Inflammatory macrophage (primary cell): ENCODE data around the gene TDRKH.

ENCODE experiments used
- DNase-seq, 2 donors: peaks; one replicate each; pipeline ENCODE4 v3.0.0-alpha.2; 2020 to 2022
- total RNA-seq, 18 experiments: gene quantifications; one replicate each; lab custom pipeline; 2026; ENCODE audit warnings: mixed read lengths in 6 of 18, inconsistent platforms in 2 of 18; lab: John Stamatoyannopoulos, UW

The TDRKH gene, protein sequence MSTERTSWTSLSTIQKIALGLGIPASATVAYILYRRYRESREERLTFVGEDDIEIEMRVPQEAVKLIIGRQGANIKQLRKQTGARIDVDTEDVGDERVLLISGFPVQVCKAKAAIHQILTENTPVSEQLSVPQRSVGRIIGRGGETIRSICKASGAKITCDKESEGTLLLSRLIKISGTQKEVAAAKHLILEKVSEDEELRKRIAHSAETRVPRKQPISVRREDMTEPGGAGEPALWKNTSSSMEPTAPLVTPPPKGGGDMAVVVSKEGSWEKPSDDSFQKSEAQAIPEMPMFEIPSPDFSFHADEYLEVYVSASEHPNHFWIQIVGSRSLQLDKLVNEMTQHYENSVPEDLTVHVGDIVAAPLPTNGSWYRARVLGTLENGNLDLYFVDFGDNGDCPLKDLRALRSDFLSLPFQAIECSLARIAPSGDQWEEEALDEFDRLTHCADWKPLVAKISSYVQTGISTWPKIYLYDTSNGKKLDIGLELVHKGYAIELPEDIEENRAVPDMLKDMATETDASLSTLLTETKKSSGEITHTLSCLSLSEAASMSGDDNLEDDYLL
- total RNA-seq = 1.5 to 12.6 (median 4.0) reads per million in 18 experiments

GRCh38 chr1:151790071-151790939, at the start of gene TDRKH:
TSS of gene TDRKH (minus strand) at chr1:151790500. CDS start at chr1:151783022, 7,478 bp downstream.
- peak; percentile 99 for DNase-seq

DNA sequence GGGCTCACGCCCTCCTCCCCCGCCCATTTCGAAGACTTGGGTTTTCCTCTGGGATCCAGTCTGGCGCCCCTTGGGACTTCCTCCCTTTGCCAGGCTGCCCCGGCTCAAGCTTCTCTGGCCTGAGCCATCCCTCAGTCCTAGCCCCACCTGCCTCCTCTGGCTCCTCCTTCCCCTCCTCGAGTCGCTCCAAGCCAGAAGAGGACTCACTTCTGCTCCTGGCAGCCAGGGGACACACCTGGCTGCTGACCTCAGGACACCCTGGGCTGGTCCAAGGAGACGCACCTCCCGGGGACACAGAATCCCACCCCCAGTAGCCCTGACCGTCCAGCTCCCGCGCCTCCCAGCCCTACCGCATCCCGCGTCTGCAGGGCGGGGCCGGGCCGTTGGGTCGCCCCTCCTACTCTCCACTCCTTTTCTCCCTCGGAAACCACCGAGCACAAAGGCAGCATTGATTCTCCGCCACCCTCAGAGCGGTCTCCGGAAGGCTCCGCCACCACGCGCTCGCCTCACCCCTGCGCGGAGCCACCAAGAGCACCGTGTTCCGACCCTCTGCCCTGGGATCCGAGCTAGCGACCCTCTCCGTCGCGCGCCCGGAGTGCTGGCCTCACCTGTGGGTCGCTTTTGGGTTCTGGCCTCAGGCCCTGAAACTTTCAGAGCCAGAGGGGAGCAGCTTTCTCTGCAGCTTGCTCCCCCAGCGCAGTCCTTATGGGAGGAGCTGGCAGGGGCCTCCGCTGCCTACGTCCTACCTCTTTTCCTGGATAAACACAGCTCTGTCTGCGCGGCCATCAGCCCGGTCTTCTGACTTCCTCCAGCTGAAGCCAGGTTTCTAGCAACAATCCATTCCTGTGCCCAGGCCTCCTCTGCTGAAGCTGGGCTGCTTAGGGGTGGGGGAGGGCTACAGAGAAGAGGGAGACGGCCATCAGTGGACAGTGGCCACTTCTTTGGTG, 49.4 kb upstream of the TDRKH start, which contains the start of gene C2CD4D:
TSS of gene C2CD4D (minus strand) at position 364 of the 947 bp plus-strand sequence. CDS start 831 bp downstream, outside the sequence.
- no peak for DNase-seq

- no peak for DNase-seq
These were observed 48.7 kb upstream of the TDRKH start for GRCh38 chr1:151839082-151839412.

DNA sequence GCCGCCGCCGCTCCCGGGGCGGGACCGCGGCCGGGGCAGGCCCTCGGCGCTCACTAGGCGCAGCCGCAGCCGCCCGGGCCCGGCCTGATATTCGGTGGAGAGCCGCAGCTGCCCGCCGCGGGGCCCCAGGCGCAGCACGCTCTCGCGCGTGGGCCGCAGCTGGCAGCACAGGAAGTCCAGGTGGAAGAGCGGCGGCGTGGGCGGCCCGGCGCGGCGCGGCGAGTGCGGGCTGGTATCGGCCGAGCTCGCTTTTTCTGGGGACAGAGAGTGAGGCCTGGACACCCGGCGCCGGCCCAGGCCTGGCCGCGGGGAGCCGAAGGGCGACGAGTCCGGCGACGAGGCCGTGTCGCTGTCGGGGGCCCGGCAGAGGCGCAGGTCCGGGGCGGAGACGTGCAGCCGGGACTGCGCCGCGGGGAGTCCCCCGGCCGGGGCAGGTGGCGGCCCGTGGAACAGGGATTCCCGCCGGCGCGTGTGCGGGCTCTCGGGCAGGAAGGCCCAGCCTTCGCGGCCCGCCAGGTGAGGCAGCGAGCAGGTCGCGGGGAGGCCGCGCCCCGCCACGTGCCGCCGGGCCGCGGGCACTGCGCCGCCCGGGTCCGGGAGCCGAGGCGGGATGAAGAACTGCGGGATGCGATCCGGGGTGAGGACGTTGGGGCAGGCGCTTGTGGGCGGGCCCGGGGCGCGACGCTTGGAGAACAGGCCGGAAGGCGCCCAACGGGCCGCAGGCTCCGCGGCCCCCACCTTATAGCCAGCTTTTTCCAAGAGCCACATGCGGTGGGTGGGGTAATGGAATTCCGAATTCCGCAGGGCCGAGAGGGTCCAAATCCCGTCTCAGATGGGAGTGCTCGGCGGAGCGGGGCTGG, 48.2 kb upstream of the TDRKH start:
- DNase-seq = peak in 1 of 2 donors; percentile 33

- no peak for DNase-seq
These were observed 47.6 kb upstream of the TDRKH start for GRCh38 chr1:151837884-151838221.

GRCh38 chr1:151837197-151837596, 46.9 kb upstream of the TDRKH start:
- DNase-seq = no peak

DNA sequence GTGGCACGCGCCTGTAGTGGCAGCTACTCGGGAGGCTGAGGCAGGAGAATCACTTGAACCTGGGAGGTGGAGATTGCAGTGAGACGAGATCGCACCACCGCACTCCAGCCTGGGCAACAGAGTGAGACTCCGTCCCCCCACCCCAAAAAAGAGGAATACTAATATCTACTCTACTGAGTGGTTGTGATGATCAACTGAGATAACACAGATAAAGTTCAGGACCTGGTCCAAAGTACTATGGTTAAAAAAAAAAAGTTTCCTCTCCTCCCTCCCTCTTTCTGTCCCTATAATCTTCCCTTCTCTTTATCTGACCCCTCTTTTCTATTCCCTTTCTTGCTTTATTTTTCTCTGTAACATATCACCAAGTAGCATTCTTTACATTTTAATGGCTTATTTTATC, 45.3 kb upstream of the TDRKH start:
- DNase-seq = no peak

- peak; percentile 8 to 22 for DNase-seq
These were observed 43.9 kb upstream of the TDRKH start for GRCh38 chr1:151834239-151834638.

DNA sequence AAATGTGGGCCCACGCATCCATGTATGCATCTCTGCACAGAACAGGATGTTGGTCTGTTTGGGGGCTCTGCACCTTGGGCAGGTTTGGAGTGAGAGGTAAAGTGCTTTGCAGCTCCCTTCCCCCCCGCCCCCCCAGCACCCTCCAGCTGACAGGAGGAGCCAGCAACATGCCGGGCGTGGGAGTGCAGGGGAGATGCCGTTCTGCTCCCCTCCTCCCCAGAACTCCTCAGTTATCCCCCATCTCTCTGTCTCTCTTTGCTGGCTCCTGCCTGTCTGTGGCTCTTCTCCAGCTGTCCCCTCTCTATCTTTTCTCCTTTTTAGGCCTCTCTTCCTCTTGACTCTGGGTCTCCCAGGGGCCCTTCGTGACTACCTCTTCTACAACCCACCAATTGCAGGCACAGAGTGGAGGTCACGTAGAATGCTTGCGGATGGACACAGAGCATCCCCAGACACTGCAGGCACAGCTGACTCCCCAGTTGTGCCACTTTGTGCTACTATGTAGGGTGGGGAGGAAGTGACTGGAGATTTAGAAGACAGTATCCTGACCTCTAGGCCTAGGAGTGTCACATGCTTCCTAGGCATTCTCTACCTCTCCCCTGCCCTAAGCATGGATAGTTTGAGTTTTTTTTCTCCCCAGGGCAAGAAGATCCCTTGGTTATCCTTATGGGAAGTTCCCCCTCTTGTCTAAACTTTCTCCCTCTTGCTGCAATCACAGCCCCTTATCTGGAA, 43.0 kb upstream of the TDRKH start:
- DNase-seq = peak; percentile 16 to 23

DNA sequence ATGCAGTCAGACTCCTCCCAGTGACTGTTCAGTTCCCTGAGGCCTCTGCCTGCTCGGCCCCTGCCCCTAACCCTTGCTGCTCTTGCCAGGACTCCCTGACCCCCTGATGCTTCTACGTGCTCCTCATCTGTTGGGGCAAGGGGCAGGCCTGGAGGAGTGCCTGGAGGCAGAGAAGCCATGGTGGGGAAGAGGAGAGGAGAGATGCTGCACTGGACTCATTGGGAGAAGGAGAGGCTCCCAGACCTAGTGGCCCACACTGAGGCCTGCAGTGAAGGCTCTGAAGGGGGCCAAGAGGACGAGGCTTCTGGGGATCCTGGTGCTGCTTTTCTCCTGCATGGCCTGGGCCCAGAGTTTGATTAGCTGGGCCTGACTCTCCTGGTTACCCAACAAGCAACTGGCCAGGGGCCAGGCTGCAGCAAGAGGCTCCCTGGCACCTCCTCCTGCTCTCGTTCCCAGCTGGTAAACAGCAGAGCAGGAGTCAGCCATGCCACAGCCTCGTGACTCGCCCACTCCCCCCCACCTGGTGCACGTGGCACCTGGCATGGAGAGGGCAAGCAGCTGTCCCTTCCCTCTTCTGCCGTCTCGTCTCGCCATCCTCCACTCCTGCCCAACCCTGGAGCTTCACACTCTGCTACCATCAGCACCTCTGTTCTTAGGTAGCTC, 42.1 kb upstream of the TDRKH start:
- no peak for DNase-seq

GRCh38 chr1:151831605-151832004, 41.3 kb upstream of the TDRKH start, which contains the start of gene RORC:
TSS of gene RORC (minus strand) at chr1:151831802. CDS start at chr1:151831764, 38 bp downstream.
- no peak for DNase-seq

GRCh38 chr1:151831256-151831591, 40.9 kb upstream of the TDRKH start:
- no peak for DNase-seq

GRCh38 chr1:151830055-151830454, 39.8 kb upstream of the TDRKH start:
- no peak for DNase-seq

DNA sequence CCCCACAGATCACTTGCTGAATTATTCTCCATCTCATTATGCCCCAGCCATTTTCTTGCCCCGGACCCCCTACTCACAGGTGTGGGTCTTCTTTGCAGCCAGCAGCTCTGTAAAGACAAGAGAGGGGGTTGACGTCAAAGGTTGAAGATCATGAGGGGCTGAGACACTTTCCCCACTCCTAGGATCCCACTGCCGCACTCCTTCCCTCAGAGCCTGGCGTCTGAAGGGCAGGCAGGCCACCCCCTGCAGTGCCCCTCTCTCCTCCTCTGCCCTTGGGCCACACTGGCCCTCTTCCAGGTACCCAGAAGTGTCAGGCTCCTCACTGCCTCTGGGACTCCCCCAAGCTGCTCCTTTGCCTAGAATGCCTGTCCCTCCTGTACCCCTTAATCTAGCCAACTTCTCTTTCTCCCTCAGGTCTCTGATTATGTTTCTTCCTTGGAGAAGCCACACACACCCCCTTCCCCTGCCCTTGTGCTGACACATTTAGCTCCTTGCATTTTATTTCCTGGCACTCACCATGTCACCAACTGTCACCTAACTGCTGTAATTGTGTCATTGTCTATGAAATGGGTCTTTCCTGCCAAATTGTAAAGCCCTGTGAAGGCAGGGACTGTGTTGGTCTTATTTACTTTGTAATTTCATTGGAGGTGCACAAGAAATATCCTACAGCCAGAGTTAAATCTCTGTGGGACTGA, 39.2 kb upstream of the TDRKH start:
- no peak for DNase-seq

GRCh38 chr1:151828921-151829320, 38.6 kb upstream of the TDRKH start:
- DNase-seq = peak; percentile 38 to 51

- peak in 1 of 2 donors; percentile 13 for DNase-seq
These were observed 37.6 kb upstream of the TDRKH start for GRCh38 chr1:151827853-151828252.

GRCh38 chr1:151825751-151826660, 35.7 kb upstream of the TDRKH start:
- no peak for DNase-seq

- DNase-seq = no peak
These were observed 34.9 kb upstream of the TDRKH start for GRCh38 chr1:151825204-151825603.
